Gastrocnemius medialis (tissue), 4 donors: ENCODE results near the gene SON. TPM values are rescaled to one million over a fixed set of nuclear protein-coding genes. Genes with fewer than 3 reads are reported as not detected.

Experiments used
- ATAC-seq, 2 donors: fragments of 150-250 bp; one replicate each; pipeline ENCODE4 v1.9.1; 2016
- DNase-seq, 2 donors: peaks; one replicate each; pipeline ENCODE4 v3.0.0-alpha.2; 2019
- H3K27ac ChIP-seq, 4 donors: fragments of 200-600 bp; sonication (generic); 1 replicate in 1 of 4; 2 replicates in 3 of 4; pipeline ENCODE4 v1.5.1; 2016 to 2018; ENCODE audit warnings: mild to moderate bottlenecking in 2 of 4, moderate library complexity in 1 of 4
- H3K27me3 ChIP-seq, 3 donors: fragments of 200-600 bp; sonication (generic) in 2 of 3; 1 replicate in 1 of 3; 2 replicates in 2 of 3; pipeline versions ENCODE4 v1.5.1 to v1.6.0; 2016 to 2019; ENCODE audit warnings: mild to moderate bottlenecking in 1 of 3, moderate library complexity in 1 of 3
- H3K36me3 ChIP-seq, 2 donors: fragments of 200-600 bp; sonication (generic) in 1 of 2; one replicate each; pipeline ENCODE4 v1.5.1; 2017 to 2018
- H3K4me1 ChIP-seq, 2 donors: fragments of 200-600 bp; sonication (generic) in 1 of 2; one replicate each; pipeline ENCODE4 v1.5.1; 2016 to 2017; ENCODE audit warnings: mild to moderate bottlenecking in 2 of 2
- H3K4me3 ChIP-seq, 4 donors: fragments of 200-600 bp; sonication (generic) in 3 of 4; 1 replicate in 1 of 4; 2 replicates in 3 of 4; pipeline ENCODE4 v1.5.1; 2016 to 2019; ENCODE audit warnings: mild to moderate bottlenecking in 2 of 4
- H3K9me3 ChIP-seq, 3 donors: fragments of 200-600 bp; sonication (generic) in 2 of 3; 1 replicate in 1 of 3; 2 replicates in 2 of 3; pipeline ENCODE4 v1.5.1; 2016 to 2019
- CTCF ChIP-seq, 5 experiments: fragments of 450-650 bp in 3 of 5; fragments of 200-600 bp in 2 of 5; sonication (generic) in 2 of 5; IDR thresholded peaks in 4 of 5; conservative IDR thresholded peaks in 1 of 5; 1 replicate in 4 of 5; 2 replicates in 1 of 5; pipeline ENCODE4 v1.5.1; 2016 to 2019; ENCODE audit warnings: antibody characterized with exemption in 5 of 5, mild to moderate bottlenecking in 3 of 5, moderate library complexity in 3 of 5
- POLR2A ChIP-seq, 2 donors: fragments of 450-650 bp; IDR thresholded peaks; one replicate each; pipeline ENCODE4 v1.6.1; 2017; ENCODE audit warnings: antibody characterized with exemption in 2 of 2, mild to moderate bottlenecking in 2 of 2, moderate library complexity in 2 of 2
- in situ Hi-C, 4 donors: fragments of 200-750 bp; cut with MboI; loops; one replicate each; pipeline versions ENCODE4 v1.15.0 to v1.8.0; 2017; ENCODE audit warnings: low sequenced_read_pairs in 4 of 4
- intact Hi-C: fragments of 100-400 bp; cut with DNase I; formaldehyde crosslinking; loops from one replicate; pipeline ENCODE4 v1.15.1; 2023; ENCODE audit warnings: low total_unique reads
- total RNA-seq, 4 donors: library from RNA; depleted of rRNA; stranded (reverse); fragments of >200 nt; gene quantifications; one replicate each; pipeline versions ENCODE4 v1.1.0 to v1.2.3, GENCODE V29; 2016

Gene SON
- total RNA-seq, 4 donors from 2014 or later, result 109 to 390 (median 126) TPM

- Histone ChIP-seq H3K27ac (no peak overlapping the region), H3K4me1 (peaks cover 11 to 15% of the 10 kb centered on the region in 2 donors), H3K36me3 (peaks cover 0 to 94% of the 10 kb centered on the region in 2 donors), H3K9me3 (no peaks in the 10 kb centered on the region), H3K27me3 (no peaks in the 10 kb centered on the region), H3K4me3 (no peak overlapping the region)
- TF ChIP-seq POLR2A (IDR thresholded peaks at IDR 0.05) (no peak), CTCF (IDR thresholded peaks at IDR 0.05 in 4 of 5, conservative IDR thresholded peaks at IDR 0.05 in 1 of 5) (no peak)
- ATAC-seq, result no peak
- in situ Hi-C loops (no loop called here), intact Hi-C loops (no loop called here)
- no peak for DNase-seq
These were observed 8.8 kb downstream of the SON start for GRCh38 chr21:33551664-33552063.

GRCh38 chr21:33552093-33552998 lies 9.5 kb downstream of the SON start:
- no peaks in the 10 kb centered on the region for H3K27me3 ChIP-seq
- H3K4me1 ChIP-seq, result peaks cover 11 to 15% of the 10 kb centered on the region in 2 donors
- ATAC-seq (no peak), DNase-seq (no peak)
- intact Hi-C loops (no loop called here), in situ Hi-C loops (no loop called here)
- H3K4me3 ChIP-seq, result no peak overlapping the region
- TF ChIP-seq CTCF (IDR thresholded peaks at IDR 0.05 in 4 of 5, conservative IDR thresholded peaks at IDR 0.05 in 1 of 5) (no peak), POLR2A (IDR thresholded peaks at IDR 0.05) (no peak)
- no peaks in the 10 kb centered on the region for H3K9me3 ChIP-seq
- peaks cover 0 to 94% of the 10 kb centered on the region in 2 donors for H3K36me3 ChIP-seq
- H3K27ac ChIP-seq, result no peak overlapping the region

- peaks cover 11 to 15% of the 10 kb centered on the region in 2 donors for H3K4me1 ChIP-seq
- no peaks in the 10 kb centered on the region for H3K9me3 ChIP-seq
- no peak for TF ChIP-seq POLR2A (IDR thresholded peaks at IDR 0.05)
- TF ChIP-seq CTCF (IDR thresholded peaks at IDR 0.05 in 4 of 5, conservative IDR thresholded peaks at IDR 0.05 in 1 of 5), result no peak
- in situ Hi-C loops, result no loop called here
- no peak overlapping the region for H3K4me3 ChIP-seq
- no peak for DNase-seq
- ATAC-seq, result no peak
- no peak overlapping the region for H3K27ac ChIP-seq
- no peaks in the 10 kb centered on the region for H3K27me3 ChIP-seq
- intact Hi-C loops, result no loop called here
- peaks cover 0 to 96% of the 10 kb centered on the region in 2 donors for H3K36me3 ChIP-seq
These were observed 10.3 kb downstream of the SON start for GRCh38 chr21:33552999-33553598.

GRCh38 chr21:33554236-33554981 lies 11.6 kb downstream of the SON start:
- in situ Hi-C loops, result no loop called here
- intact Hi-C loops, result no loop called here
- Histone ChIP-seq H3K4me3 (no peak overlapping the region), H3K4me1 (peaks cover 11 to 16% of the 10 kb centered on the region in 2 donors), H3K36me3 (peaks cover 0 to 95% of the 10 kb centered on the region in 2 donors), H3K9me3 (no peaks in the 10 kb centered on the region), H3K27ac (no peak overlapping the region), H3K27me3 (no peaks in the 10 kb centered on the region)
- TF ChIP-seq CTCF (IDR thresholded peaks at IDR 0.05 in 4 of 5, conservative IDR thresholded peaks at IDR 0.05 in 1 of 5) (no peak), POLR2A (IDR thresholded peaks at IDR 0.05) (no peak)
- ATAC-seq (no peak), DNase-seq (no peak)
